Fibroblast of the aortic adventitia (primary cell): ENCODE measurements around the gene PIGZ. TPM values are rescaled to one million over a fixed set of nuclear protein-coding genes. Genes with fewer than 3 reads are reported as not detected.

Source experiments
- DNase-seq: peaks from one replicate; pipeline ENCODE4 v3.0.0-alpha.2; 2010; ENCODE audit warnings: low read depth
- H3K4me3 ChIP-seq: 2 replicates; pipeline ENCODE4 v1.5.1; 2011; ENCODE audit warnings: low read depth, mild to moderate bottlenecking, control low read depth, low read length, moderate library complexity
- total RNA-seq: library from RNA; depleted of rRNA; stranded (reverse); fragments of >200 nt; gene quantifications from 2 replicates; pipeline ENCODE4 v1.2.3, GENCODE V29; 2012; ENCODE audit warnings: low replicate concordance
- TF ChIP-seq, protein P1 (sequence below): IDR thresholded peaks from 2 replicates; pipeline ENCODE4 v1.5.1; 2011; ENCODE audit warnings: mild to moderate bottlenecking, low read length, control low read depth, inconsistent platforms; ENCODE audit not compliant: insufficient read depth

Gene PIGZ
- total RNA-seq, 1 donor, result 1.9 TPM

DNA sequence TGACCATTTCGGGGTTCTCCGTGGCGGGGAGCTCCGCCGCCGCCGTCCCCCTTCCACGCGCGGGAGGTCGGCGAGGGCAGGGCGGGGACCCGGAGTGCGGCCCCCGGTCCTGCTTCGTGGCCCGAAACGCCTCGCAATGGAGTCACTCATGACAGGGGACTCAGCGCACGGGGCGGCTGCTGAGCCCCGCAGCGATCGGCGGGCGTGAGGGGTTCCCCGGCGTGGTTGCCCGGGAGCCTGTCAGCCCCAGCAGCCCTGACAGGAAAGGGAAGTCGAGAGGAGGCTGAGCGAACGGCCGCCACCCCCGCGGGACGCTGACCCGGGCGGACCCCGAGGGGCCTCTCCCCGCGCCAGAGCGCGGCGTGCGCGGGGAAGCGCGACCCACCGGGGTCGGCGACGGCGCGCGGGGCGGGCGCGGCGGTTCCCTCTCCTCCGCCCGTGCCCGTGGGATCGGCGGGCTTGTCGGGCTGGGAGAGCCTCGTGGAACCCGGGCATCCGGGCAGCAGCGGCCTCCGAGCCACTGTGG is 564 bp upstream of the PIGZ start:
- TF ChIP-seq, protein P1, sequence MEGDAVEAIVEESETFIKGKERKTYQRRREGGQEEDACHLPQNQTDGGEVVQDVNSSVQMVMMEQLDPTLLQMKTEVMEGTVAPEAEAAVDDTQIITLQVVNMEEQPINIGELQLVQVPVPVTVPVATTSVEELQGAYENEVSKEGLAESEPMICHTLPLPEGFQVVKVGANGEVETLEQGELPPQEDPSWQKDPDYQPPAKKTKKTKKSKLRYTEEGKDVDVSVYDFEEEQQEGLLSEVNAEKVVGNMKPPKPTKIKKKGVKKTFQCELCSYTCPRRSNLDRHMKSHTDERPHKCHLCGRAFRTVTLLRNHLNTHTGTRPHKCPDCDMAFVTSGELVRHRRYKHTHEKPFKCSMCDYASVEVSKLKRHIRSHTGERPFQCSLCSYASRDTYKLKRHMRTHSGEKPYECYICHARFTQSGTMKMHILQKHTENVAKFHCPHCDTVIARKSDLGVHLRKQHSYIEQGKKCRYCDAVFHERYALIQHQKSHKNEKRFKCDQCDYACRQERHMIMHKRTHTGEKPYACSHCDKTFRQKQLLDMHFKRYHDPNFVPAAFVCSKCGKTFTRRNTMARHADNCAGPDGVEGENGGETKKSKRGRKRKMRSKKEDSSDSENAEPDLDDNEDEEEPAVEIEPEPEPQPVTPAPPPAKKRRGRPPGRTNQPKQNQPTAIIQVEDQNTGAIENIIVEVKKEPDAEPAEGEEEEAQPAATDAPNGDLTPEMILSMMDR, result no peak

DNA sequence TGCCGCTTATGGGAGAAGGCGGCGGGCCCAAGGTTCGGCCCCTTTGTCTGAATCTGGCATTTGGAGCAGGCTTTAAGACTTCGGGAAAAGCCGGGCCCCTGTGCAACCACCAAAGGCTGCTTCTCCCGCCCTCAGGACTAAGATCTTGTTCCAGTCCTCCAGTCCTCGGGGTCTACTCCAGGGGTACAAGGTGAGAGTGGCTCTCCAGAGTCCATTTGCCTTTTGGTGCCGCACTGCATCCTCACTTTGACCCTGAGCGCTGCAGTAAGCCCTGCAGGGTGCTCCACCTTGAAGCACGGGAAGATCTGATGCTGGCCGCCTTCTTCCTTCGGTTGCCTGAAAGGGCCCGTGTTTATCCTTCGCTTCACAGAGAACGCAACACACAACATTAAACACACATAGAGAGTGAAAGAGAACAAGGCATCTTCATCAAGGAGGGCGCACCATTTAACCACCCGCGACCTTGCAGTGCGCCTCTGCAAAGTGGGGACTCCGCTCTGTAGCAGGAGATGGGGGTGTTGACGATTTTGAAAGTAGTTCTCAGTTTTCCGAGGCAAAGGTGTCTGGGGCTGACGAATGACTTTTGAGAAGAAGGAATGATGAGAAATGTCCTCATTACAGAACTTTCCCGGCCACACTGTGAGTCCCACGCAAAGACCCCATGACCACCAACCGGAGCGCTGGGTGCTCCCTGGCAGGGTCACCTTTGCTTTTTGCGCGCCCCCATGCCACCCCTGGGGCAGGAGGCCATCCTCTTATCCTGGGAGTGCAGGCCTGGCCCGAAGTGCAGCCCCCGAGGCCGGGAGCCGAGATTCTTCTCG is 1.0 kb downstream of the PIGZ start:
- TF ChIP-seq, protein P1, result no peak
- no peak for DNase-seq
- peak overlapping the region; percentile 71 for H3K4me3 ChIP-seq

More for the DNA sequence above, 564 bp upstream of the PIGZ start:
- peak overlapping the region; percentile 71 for H3K4me3 ChIP-seq
- no peak for DNase-seq

DNA sequence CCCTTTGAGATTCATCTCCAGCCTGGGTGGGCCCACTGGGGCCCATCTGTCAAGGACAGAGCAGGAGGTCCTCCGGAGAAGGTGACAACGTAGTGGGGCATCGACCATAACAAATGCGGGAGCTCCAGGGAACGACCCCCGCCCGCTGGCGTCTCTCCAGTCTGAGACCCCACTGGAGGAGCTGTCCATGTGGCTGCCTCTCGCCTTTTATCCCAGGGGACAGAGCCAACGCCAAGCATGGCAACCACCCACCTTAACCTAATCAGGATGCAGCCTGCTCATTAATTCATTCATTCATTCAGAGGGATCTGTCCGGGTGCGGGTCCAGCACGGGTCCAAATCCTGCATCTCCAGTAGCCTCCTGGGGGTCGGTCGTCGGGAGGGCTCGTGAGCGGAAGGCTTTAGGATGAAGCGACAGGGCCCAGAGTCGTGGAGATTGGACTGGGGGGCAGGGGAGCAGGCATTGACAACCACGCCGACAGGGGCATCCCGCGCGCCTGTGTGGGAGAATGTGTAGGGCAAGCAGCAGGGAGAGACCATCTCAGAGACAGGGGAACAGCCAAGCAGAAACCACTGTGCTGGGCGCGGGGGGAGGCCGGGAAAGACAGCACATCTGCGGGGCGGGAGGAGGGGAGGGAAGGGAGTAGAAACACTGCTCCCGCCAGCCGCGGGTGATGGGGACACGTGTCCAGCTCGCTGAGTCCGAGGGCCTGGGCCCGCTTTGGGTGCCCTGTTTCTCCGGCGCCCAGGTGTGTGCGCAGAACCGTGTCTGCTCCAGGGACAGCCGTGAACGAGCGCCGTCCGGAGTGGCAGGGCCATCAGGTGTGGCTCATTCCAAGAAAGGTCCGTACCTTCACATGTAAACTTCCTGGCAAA is 1.9 kb downstream of the PIGZ start:
- no peak for DNase-seq
- H3K4me3 ChIP-seq, result no peak overlapping the region
- TF ChIP-seq, protein P1, result no peak

DNA sequence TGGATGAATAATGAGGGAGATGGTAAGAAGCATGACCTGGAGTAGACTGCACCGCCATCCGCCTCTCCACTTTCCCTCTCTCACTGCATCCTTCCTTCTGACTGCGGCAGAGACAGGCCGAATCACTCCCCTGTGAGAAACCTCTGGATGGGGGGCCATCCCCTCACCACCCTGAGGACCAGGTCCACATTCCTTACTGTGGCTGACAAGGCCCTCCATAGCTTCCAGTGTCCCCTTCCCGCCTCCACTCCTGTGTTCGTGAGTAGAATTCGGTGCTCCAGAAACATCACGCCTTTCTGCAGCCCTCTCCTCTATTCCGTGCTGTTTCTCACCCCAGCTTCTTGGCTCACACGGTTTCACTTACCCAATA is 2.8 kb downstream of the PIGZ start:
- no peak overlapping the region for H3K4me3 ChIP-seq
- no peak for DNase-seq
- TF ChIP-seq, protein P1, result no peak

DNA sequence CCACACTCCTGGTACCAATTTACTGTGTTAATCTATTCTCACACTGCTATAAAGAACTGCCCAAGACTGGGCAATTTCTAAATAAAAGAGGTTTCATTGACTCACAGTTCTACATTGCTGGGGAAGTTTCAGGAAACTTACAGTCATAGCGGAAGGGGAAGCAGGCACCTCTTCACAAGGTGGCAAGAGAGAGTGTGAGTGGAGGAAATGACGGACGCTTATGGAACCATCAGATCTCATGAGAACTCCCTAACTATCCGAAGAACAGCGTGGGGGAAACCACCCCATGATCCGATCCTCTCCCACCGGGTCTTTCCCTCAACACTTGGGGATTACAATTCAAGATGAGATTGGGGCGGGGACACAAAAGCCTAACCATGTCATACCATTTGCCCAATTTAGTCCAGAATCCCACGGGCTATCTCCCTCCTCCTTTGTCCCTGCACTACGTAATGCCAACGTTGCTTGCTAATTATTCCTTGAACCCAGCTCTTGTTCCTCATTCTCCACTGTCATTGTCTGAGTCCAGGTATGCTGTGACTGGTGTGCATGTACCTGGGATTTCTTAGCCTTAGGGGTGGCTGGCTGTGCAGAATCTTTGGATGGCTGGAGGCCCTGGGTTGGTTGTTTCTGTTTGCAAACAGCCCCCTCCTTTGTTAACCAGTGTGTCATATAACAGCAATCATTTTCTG is 3.4 kb downstream of the PIGZ start:
- H3K4me3 ChIP-seq, result no peak overlapping the region
- TF ChIP-seq, protein P1, result no peak
- DNase-seq, result no peak

DNA sequence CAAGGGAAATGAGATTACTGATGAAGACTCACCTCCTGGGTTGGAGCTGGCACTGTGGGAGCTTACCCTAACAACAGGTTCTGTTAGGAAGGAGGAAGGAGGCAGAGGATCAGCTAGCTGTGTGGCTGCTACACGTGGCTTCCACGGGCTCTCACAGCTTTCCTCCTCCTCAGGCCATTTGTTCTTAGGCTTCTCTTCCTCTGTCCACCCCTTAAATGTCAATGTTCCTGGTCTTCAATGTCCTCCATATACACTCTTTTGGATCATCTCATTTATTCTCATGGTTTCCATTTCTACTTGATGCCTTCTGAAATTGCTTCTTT is 5.0 kb downstream of the PIGZ start:
- no peak for DNase-seq
- H3K4me3 ChIP-seq, result no peak overlapping the region
- TF ChIP-seq, protein P1, result no peak
